Measurements from ENCODE around the gene UFSP1.

DNA sequence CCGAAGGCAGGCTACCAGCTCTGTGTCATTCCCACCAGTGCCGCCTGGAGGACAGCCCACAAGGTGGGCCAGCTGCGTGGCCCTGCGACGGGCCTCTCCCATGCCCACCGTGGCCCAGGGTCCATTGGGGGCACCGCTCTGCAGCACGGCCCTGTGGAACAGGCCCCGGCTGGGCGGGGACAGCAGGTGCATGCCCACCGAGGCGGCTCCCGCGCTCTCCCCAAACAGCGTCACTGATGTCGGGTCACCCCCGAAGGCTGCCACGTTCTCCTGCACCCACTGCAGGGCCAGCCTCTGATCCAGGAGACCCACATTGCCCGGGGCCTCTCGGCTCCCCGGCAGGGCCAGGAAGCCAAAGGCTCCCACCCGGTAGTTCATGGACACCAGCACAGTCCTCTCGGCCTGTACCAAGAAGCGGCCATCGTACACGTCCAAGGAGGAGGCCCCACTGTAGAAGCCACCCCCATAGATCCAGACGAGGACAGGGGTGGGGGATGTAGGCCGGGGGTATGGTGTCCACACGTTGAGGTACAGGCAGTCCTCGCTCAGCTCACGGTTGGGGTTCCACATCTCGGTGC is 3.9 kb upstream of the UFSP1 start:
- no peak for TF ChIP-seq POLR2A (IDR thresholded peaks at IDR 0.05)
- TF ChIP-seq, protein P1, sequence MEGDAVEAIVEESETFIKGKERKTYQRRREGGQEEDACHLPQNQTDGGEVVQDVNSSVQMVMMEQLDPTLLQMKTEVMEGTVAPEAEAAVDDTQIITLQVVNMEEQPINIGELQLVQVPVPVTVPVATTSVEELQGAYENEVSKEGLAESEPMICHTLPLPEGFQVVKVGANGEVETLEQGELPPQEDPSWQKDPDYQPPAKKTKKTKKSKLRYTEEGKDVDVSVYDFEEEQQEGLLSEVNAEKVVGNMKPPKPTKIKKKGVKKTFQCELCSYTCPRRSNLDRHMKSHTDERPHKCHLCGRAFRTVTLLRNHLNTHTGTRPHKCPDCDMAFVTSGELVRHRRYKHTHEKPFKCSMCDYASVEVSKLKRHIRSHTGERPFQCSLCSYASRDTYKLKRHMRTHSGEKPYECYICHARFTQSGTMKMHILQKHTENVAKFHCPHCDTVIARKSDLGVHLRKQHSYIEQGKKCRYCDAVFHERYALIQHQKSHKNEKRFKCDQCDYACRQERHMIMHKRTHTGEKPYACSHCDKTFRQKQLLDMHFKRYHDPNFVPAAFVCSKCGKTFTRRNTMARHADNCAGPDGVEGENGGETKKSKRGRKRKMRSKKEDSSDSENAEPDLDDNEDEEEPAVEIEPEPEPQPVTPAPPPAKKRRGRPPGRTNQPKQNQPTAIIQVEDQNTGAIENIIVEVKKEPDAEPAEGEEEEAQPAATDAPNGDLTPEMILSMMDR (IDR thresholded peaks at IDR 0.05), result no peak
